Activated B cell treated with CpG ODN at 0.5 μM for 24 hours (primary cell): ENCODE measurements around the gene ABLIM2. TPM values are rescaled to one million over a fixed set of nuclear protein-coding genes. Genes with fewer than 3 reads are reported as not detected.

Experiments
- ATAC-seq: fragments of 200-7000 bp; cut with Tn5 transposase; one replicate; pipeline ENCODE4 v1.10.0; 2021; ENCODE audit warnings: low read depth, mild to moderate bottlenecking, moderate library complexity
- CTCF ChIA-PET: fragments of 350-600 bp; sonication (Branson Sonifier 250); formaldehyde crosslinking; loops from one replicate; lab custom pipeline; 2021; ENCODE audit warnings: antibody characterized with exemption; lab: Charles Lee
- POLR2A ChIA-PET: fragments of 350-600 bp; sonication (Branson Sonifier 250); formaldehyde crosslinking; loops from one replicate; lab custom pipeline; 2021; ENCODE audit warnings: antibody characterized with exemption; lab: Charles Lee
- DNase-seq: peaks from one replicate; pipeline ENCODE4 v3.0.0; 2022
- H3K27ac Mint-ChIP-seq: one replicate; pipeline ENCODE4 v1.8.0; 2020; ENCODE audit warnings: mixed read lengths
- H3K27me3 Mint-ChIP-seq: one replicate; pipeline ENCODE4 v1.8.0; 2021; ENCODE audit warnings: mixed read lengths
- H3K36me3 Mint-ChIP-seq: one replicate; pipeline ENCODE4 v1.8.0; 2021; ENCODE audit warnings: low read depth, mixed read lengths
- H3K4me1 Mint-ChIP-seq: one replicate; pipeline ENCODE4 v1.8.0; 2021; ENCODE audit warnings: mixed read lengths
- H3K4me3 Mint-ChIP-seq: one replicate; pipeline ENCODE4 v1.8.0; 2020; ENCODE audit warnings: mild to moderate bottlenecking, mixed read lengths
- H3K9me3 Mint-ChIP-seq: one replicate; pipeline ENCODE4 v1.8.0; 2020; ENCODE audit warnings: mixed read lengths
- CTCF ChIP-seq: fragments of 200-600 bp; IDR thresholded peaks from one replicate; pipeline ENCODE4 v1.8.0; 2022; ENCODE audit warnings: antibody characterized with exemption, mild to moderate bottlenecking
- intact Hi-C: fragments of 100-400 bp; cut with micrococcal nuclease; formaldehyde crosslinking; loops from one replicate; pipeline ENCODE4 v1.15.1; 2024
- total RNA-seq: library from RNA; stranded (reverse); gene quantifications from 2 replicates; pipeline ENCODE4 v1.2.3, GENCODE V29; 2022

ABLIM2 gene
- total RNA-seq, 1 donor from 2014 or later, result 5.2 TPM

- no peak for DNase-seq
- Mint-ChIP-seq H3K4me1 (peaks cover 6% of the 10 kb centered on the region), H3K27me3 (peaks cover 22% of the 10 kb centered on the region), H3K36me3 (no peaks in the 10 kb centered on the region), H3K27ac (no peak overlapping the region), H3K4me3 (no peak overlapping the region), H3K9me3 (no peaks in the 10 kb centered on the region)
- TF ChIP-seq CTCF, result no peak
- ChIA-PET CTCF (no interaction called here), POLR2A (no interaction called here)
- no peak for ATAC-seq
- intact Hi-C loops, result no loop called here
These were observed 215.4 kb downstream of the ABLIM2 start for GRCh38 chr4:7943211-7943610.

DNA sequence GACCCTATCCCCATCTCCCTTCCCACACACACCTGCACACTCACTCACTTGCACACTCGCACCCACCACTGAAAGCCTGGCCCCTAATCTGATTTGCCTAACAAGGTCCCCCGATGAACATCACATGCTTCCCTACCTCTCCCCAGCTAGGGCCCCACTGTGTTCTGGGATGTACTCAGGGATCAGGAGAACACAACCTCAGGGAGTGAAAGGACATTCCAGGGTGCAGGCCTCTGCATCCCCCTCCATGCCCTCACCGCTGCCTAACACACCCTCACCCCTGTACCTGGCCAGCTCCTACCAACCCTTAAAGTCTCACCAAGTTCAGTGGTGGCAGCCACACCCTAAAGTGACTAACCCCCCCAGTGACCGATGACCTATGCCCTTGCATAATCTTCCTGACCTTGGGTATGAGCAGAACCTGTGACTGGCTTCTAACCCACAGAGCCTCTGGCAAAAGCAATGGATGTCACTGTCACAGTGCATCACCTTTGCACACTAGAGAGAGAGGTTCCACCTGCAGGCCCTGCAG, 216.6 kb downstream of the ABLIM2 start:
- H3K36me3 Mint-ChIP-seq, result no peaks in the 10 kb centered on the region
- ATAC-seq (no peak), DNase-seq (no peak)
- no peak overlapping the region for H3K27ac Mint-ChIP-seq
- H3K4me3 Mint-ChIP-seq, result no peak overlapping the region
- peaks cover 9% of the 10 kb centered on the region for H3K4me1 Mint-ChIP-seq
- peaks cover 32% of the 10 kb centered on the region for H3K27me3 Mint-ChIP-seq
- POLR2A ChIA-PET, result no interaction called here
- intact Hi-C loops, result no loop called here
- H3K9me3 Mint-ChIP-seq, result no peaks in the 10 kb centered on the region
- CTCF ChIA-PET, result no interaction called here
- no peak for TF ChIP-seq CTCF

- DNase-seq, result no peak
- peaks cover 37% of the 10 kb centered on the region for H3K27me3 Mint-ChIP-seq
- no peak for TF ChIP-seq CTCF
- no peak overlapping the region for H3K27ac Mint-ChIP-seq
- intact Hi-C loops, result no loop called here
- H3K4me1 Mint-ChIP-seq, result peaks cover 9% of the 10 kb centered on the region
- H3K36me3 Mint-ChIP-seq, result no peaks in the 10 kb centered on the region
- H3K4me3 Mint-ChIP-seq, result no peak overlapping the region
- H3K9me3 Mint-ChIP-seq, result no peaks in the 10 kb centered on the region
- CTCF ChIA-PET, result no interaction called here
- POLR2A ChIA-PET, result no interaction called here
- ATAC-seq, result no peak
These were observed 217.3 kb downstream of the ABLIM2 start for GRCh38 chr4:7941111-7941964.

DNA sequence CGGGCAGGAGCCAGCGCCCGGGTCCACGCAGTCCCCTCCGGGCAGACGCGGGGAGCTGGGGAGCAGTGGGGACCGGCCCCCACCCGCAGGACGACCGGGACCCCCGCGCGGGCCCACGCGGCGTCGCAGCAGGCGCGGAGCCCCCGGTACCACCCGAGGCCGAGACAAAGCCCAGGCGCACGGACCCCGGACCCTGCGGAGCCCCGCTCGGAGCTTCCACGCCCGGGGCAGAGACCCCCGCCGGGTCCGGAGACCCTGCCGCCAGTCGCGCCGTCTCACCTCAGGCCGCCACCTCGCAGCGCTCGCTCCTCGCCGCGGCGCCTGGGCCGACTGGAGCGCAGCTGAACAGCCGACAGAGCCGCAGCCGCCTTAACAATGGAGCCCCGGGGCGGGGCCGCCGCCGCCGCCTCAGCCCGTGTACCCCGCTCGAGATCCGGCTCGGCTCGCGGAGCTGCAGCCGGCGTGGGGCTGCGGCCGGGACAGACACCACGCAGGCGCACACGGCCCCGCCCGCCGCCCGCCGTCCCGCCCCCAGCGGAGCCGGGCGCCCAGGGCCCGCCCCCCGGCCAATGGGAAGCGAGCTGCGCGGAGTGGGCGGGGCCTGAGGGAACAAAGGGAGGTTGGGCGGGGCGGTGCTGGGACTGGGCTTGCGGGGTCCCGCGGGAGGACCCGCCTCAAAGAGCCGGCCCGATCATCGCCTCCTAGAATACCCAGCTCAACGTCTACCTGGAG, 219.1 kb downstream of the ABLIM2 start, which contains the start of gene AFAP1:
Gene AFAP1, minus strand, starts transcription at position 485 of the 732 bp plus-strand sequence. CDS start 67,783 bp downstream, outside the sequence.
- ChIA-PET CTCF (no interaction called here), POLR2A (no interaction called here)
- Mint-ChIP-seq H3K27me3 (peaks cover 46% of the 10 kb centered on the region), H3K36me3 (no peaks in the 10 kb centered on the region), H3K27ac (no peak within 1 kb of the TSS), H3K9me3 (no peaks in the 10 kb centered on the region), H3K4me1 (peaks cover 9% of the 10 kb centered on the region), H3K4me3 (peak within 1 kb of the TSS; percentile 15)
- intact Hi-C loops, result no loop called here
- DNase-seq (peak; percentile 51), ATAC-seq (peak; percentile 94)
- TF ChIP-seq CTCF, result no peak
